ENCODE results near the gene ARFGAP3. TPM values are rescaled to one million over a fixed set of nuclear protein-coding genes. Genes with fewer than 3 reads are reported as not detected.

ARFGAP3 gene
- total RNA-seq, 2 donors from 2014 or later: 20.5 to 36.9 TPM

- H3K27ac Mint-ChIP-seq: peak overlapping the region; percentile 58
These were observed 50.9 kb downstream of the ARFGAP3 start for GRCh38 chr22:42805998-42806830.

GRCh38 chr22:42805016-42805997 lies 51.8 kb downstream of the ARFGAP3 start:
- Mint-ChIP-seq H3K4me1 (peaks cover 13% of the 10 kb centered on the region), H3K27me3 (ENCODE audit: insufficient read depth) (no peaks in the 10 kb centered on the region), H3K9me3 (no peaks in the 10 kb centered on the region), H3K27ac (peak overlapping the region; percentile 58), H3K4me3 (no peak overlapping the region), H3K36me3 (ENCODE audit: low read depth) (peaks cover 47% of the 10 kb centered on the region)
- TF ChIP-seq CTCF (conservative IDR thresholded peaks at IDR 0.05): no peak
- H3K27ac ChIP-seq (ENCODE audit: low read depth, low read length): peak overlapping the region; percentile 56
- no peaks in the 10 kb centered on the region for H3K9me3 ChIP-seq (ENCODE audit: control insufficient read depth, low read length)
- H3K36me3 ChIP-seq (ENCODE audit: control insufficient read depth, insufficient read depth, low read length): peaks cover 51% of the 10 kb centered on the region
- WGBS, 2 experiments (ENCODE audit: insufficient coverage in 1 of 2, insufficient read length in 1 of 2): 85 to 89% methylated on average over 8 to 13 of the region's 13 CpGs
- peaks cover 5% of the 10 kb centered on the region for H3K4me1 ChIP-seq (ENCODE audit: control insufficient read depth, insufficient read depth, low read length)
- H3K27me3 ChIP-seq (ENCODE audit: control insufficient read depth, insufficient read depth, low read length, poor library complexity, severe bottlenecking): no peaks in the 10 kb centered on the region
- no peak overlapping the region for H3K9ac ChIP-seq (ENCODE audit: extremely low read depth, low read length, poor library complexity, severe bottlenecking)
- no peak overlapping the region for H3K4me3 ChIP-seq (ENCODE audit: low read length)
- no peak for DNase-seq

More at GRCh38 chr22:42805998-42806830, 50.9 kb downstream of the ARFGAP3 start:
- 91 to 93% methylated on average over 6 to 15 of the region's 15 CpGs for WGBS, 2 experiments (ENCODE audit: insufficient coverage in 1 of 2, insufficient read length in 1 of 2)
- Mint-ChIP-seq H3K9me3 (no peaks in the 10 kb centered on the region), H3K4me3 (no peak overlapping the region), H3K36me3 (ENCODE audit: low read depth) (peaks cover 55% of the 10 kb centered on the region), H3K4me1 (peaks cover 6% of the 10 kb centered on the region), H3K27me3 (ENCODE audit: insufficient read depth) (no peaks in the 10 kb centered on the region)
- peaks cover 60% of the 10 kb centered on the region for H3K36me3 ChIP-seq (ENCODE audit: control insufficient read depth, insufficient read depth, low read length)
- H3K9ac ChIP-seq (ENCODE audit: extremely low read depth, low read length, poor library complexity, severe bottlenecking): no peak overlapping the region
- no peak overlapping the region for H3K4me3 ChIP-seq (ENCODE audit: low read length)
- TF ChIP-seq CTCF (conservative IDR thresholded peaks at IDR 0.05): no peak
- H3K27me3 ChIP-seq (ENCODE audit: control insufficient read depth, insufficient read depth, low read length, poor library complexity, severe bottlenecking): no peaks in the 10 kb centered on the region
- peak overlapping the region; percentile 56 for H3K27ac ChIP-seq (ENCODE audit: low read depth, low read length)
- peaks cover 3% of the 10 kb centered on the region for H3K4me1 ChIP-seq (ENCODE audit: control insufficient read depth, insufficient read depth, low read length)
- H3K9me3 ChIP-seq (ENCODE audit: control insufficient read depth, low read length): no peaks in the 10 kb centered on the region
- no peak for DNase-seq

- H3K4me3 Mint-ChIP-seq: no peak overlapping the region
- Histone ChIP-seq H3K27ac (ENCODE audit: low read depth, low read length) (peak overlapping the region; percentile 75), H3K4me1 (ENCODE audit: control insufficient read depth, insufficient read depth, low read length) (peaks cover 5% of the 10 kb centered on the region), H3K27me3 (ENCODE audit: control insufficient read depth, insufficient read depth, low read length, poor library complexity, severe bottlenecking) (no peaks in the 10 kb centered on the region), H3K4me3 (ENCODE audit: low read length) (no peak overlapping the region), H3K9ac (ENCODE audit: extremely low read depth, low read length, poor library complexity, severe bottlenecking) (no peak overlapping the region), H3K9me3 (ENCODE audit: control insufficient read depth, low read length) (no peaks in the 10 kb centered on the region), H3K36me3 (ENCODE audit: control insufficient read depth, insufficient read depth, low read length) (peaks cover 35% of the 10 kb centered on the region)
- no peaks in the 10 kb centered on the region for H3K27me3 Mint-ChIP-seq (ENCODE audit: insufficient read depth)
- no peak for TF ChIP-seq CTCF (conservative IDR thresholded peaks at IDR 0.05)
- H3K27ac Mint-ChIP-seq: no peak overlapping the region
- DNase-seq: no peak
- peaks cover 13% of the 10 kb centered on the region for H3K4me1 Mint-ChIP-seq
- 96% methylated on average over 4 to 7 of the region's 7 CpGs for WGBS, 2 experiments (ENCODE audit: insufficient coverage in 1 of 2, insufficient read length in 1 of 2)
- H3K36me3 Mint-ChIP-seq (ENCODE audit: low read depth): peaks cover 40% of the 10 kb centered on the region
- H3K9me3 Mint-ChIP-seq: no peaks in the 10 kb centered on the region
These were observed 53.7 kb downstream of the ARFGAP3 start for GRCh38 chr22:42803389-42803788.

All from endodermal cell (in vitro differentiated cells).